AG08395 (cell line): Measurements from ENCODE around the gene CEP55.

Source experiments
- DNase-seq: peaks from one replicate; pipeline ENCODE4 v3.0.0; 2012; ENCODE audit warnings: mixed read lengths, low spot score

Gene CEP55

DNA sequence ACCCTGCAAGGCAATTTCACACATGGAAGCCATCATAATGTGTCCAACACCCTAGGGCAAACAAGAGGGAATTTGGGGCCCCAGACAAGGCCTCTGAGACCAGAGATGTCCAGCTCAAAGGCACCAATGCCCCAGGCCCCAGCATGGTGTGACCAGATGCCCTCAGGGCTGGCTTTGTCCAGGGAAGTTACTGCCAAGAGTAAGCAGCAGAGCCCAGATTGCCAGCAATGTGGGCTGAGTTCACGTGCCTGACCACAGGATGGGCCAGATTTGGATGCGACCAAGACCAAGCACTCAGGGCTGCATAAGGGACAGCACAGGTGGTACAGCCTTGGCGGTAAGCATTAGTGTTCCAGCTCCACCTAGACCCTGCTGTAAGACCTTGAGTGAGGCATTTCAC lies 27.0 kb upstream of the CEP55 start:
- no peak for DNase-seq

DNA sequence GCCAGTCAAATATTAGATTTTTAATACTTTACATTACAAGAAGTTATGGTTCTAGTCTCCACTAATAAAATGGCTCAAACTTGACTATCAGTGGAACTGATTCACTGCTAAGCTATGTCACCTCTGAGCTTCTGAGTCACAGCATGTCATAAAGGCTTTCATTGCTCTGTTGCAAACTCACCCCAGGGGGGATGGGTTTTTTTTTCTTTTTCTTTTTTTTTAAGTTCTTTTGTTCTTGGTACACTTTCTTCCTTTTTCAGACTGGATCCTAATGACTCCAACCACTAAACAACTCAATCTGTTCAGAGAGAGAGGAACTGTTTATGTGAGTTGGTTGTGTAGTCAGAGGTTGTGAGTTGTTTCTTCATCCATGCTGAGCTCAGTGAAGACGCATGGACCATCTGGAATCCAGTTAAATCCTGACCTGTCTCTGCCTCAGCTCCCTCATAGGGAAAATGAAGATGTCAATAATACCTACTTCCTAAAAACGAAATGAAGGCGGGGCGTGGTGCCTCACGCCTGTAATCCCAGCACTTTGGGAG lies 25.2 kb upstream of the CEP55 start:
- DNase-seq = peak; percentile 71

DNA sequence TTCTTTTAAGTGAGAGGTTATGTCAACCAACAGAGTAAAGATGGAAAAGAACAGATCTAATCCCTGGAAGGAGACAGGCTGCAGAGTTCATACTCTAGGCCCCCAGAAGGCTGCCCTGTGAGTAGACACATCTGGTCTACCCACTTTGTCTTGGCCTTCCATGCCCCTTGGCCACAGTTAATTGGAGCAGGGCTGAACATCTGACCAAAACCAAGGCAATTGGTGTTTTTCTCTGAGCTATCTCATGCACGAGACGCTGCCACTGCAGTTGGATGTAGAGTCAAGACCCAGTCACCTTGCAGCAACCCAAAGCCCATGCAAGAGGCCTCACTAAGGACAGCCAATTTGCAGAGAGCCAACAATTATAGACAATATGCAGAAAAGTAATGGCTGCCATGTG lies 23.3 kb upstream of the CEP55 start:
- no peak for DNase-seq

DNA sequence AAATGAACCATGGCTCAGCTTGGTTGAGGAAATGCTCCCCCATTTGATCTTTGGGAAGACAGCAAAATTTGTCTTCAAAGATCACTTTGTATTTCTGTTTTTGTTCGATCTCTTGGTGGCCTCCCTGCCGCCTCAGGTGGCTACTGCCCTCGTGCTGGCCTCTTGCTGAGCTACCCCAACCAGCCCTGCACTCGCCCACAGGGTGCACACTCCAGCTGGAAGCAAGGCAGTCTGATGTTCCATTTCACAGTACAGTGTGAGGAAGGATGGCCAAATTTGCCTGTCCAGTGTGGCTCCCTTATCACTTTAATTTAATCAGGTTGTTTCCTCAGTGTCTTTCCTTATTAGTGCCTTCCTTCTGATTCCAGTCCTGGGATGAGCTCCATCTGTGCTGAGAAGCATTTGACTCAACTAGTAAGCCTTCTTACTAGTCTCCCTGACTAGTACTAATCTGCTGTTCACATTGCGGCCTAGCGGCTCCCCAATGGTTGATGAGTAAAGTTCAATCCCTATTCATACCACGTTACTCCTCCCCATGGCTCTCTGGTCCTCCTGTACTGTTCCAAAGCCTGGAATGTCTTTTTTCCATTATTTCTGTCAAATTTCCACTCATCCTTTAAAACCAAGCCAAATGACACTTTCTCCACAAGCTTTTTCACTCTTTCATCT lies 22.5 kb upstream of the CEP55 start:
- DNase-seq = no peak

DNA sequence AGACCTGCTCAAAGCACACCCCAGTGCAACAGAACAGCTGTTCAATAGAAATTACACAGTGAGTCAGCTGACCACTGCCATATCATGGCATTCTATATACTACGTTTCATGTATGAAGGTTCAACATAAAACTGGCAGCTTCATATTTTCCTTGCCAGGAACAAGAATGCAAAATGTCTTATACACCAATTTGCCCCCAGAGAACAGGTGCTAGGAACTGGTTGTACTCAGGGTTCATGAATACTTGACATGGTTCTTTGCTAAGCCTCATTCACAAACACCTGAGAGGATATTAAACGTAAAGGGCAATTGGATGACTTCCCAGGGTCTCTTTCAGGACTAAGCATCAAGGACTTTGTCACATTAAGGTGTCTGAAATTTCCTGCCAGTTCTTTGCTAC lies 21.2 kb upstream of the CEP55 start:
- DNase-seq = no peak

DNA sequence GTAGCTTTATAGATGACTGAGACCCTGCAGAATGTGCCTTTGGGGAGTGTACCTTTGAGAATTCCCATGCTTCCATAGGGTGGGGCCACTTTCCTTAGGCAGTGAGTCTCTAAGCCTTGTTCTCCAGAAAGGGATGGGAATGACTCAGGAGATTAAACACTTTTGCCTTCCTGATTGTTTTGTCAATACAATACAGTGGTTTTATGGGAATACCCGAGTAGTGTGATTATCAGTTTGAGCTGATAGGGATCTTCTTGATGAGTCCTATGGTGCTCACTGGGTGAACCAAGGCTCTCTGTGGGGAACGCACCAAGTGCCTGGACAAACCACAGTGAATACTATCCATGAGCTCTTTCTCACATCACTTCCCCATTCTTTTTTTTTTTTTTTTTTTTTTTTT lies 20.5 kb upstream of the CEP55 start:
- peak; percentile 24 for DNase-seq

DNA sequence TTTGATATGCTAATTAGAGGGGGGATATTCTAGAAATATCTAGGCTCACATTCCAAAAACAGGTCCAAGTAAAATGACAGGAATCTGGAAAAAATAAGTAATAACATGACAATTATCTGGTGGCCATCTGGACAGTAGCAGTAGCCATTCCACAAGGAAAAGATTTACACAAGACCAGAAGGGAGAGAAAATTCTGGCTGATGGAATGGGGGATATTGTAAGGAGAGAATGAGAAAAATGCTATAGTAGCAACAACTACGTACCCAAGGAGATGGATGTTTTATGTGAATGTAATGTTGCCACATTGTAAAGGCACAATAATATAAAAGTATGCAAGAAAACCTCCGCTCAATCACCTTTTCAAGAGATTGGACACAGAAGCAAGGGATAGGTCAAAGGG lies 19.7 kb upstream of the CEP55 start:
- no peak for DNase-seq

DNA sequence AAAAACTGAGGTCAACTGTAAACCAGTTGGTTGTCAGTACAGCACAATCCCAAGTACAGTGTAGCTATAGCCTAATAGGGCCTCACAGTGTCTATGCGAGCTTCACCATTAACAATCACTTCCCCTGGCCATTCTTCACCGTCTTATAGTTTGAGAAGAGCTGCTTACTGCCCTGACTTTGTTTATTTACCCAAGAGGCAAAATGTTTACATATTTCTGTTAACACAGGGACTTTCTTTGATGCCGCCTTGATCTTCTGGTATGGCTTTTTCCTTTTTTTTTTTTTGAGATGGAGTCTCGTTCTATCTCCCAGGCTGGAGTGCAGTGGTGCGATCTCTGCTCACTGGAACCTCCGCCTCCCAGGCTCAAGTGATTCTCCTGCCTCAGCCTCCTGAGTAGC lies 17.5 kb upstream of the CEP55 start:
- no peak for DNase-seq

DNA sequence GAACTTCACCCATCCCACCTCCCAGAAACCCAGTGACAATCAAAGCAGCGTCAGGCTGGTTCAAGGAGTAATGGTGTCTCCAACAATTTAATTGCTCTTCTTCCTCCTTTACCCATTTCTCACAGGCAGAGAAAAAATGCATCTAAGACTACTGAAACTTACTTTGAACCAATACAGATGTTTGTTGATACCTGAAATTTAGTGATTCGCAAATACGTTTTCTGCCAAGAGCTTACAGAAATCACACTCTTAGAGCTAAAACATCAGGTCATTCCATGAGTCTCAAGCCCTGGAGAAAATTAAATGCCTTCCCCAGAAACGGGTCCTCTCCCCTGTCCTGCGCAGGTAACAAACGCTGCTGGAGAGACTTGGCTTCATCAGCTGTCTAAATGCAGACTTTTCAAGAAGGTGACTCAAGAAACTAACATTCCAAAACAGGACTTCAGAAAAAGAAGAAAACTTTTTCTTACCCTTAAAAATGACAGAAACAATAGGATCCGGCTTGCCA lies 14.7 kb upstream of the CEP55 start:
- no peak for DNase-seq

DNA sequence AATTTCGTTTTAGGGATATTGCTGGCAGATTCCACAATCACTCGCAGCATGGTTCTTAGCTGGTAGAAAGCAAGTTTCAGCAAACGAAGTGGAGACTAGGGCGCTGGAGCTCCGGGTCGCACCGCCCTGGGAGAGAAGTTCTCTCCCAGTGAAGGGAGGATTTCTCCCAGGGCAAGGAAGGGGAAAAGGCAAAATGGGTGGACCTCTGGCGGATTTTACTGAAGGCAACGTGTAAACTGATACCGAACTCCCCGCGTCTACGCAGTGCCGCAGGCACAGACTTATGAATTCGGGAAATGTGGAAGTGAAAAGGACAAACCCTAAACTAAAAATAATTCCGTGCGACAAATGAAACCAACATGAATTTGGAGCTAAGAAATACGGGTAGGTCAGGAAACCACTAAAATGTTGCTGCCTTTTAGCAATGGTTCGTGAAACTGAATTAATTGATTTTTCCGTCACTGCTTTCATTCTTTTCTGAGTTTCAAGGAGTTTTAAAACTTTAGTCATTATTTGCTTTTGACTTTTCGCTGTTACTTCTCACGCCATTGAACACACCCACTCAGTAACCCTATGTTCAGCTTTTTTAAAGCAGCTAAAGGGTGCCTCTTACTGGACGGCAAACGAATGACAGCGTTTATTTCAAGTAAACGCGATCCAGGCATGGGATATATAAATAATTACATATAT lies 14.1 kb upstream of the CEP55 start, which contains the start of gene MYOF:
TSS of gene MYOF (minus strand) at position 190 of the 690 bp plus-strand sequence. CDS start at position 50, 140 bp downstream.
- DNase-seq = peak; percentile 84

DNA sequence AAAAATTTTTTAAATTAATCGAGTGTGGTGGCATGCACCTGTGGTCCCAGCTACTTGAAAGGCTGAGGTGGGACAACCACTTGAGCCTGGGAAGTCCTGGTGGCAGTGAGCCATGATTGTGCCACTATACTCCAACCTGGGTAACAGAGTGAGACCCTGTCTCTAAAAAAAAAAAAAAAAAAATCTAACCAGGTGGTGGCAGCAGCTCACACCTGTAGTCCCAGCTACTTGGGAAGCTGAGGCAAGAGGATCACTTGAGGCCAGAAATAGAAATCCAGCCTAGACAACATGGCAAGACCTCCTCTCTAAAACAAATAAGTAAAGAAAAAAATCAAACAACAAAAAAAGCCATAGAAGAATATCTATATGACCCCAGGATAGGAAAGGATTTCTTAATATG lies 10.7 kb upstream of the CEP55 start:
- DNase-seq = no peak

DNA sequence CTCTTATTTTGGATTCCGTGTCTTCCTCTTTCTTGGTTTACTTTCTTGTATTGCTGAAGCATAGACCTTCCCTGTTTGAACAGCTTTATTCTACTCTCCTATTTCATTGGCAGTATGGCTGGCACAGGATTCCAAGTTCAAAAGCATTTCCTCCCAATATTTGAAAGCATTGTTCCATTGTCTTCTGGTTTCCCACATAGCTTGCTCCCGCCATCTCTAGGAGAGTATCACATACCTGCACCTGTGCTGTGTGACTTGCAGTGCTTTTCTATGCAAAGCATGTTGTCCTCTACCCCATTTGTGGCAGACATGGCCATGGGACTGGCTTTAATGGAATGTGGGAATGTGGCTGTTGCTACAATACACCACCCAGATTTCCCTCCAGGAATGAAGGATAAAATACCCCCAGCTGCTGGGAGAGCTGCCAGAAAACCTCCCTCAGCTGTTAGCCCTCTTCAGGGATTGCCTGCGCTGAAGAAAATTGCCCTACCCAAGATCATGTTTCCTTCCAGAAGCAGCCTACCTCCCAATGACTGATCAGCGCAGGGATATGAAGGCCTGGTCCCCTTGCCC lies 7.4 kb upstream of the CEP55 start:
- no peak for DNase-seq

DNA sequence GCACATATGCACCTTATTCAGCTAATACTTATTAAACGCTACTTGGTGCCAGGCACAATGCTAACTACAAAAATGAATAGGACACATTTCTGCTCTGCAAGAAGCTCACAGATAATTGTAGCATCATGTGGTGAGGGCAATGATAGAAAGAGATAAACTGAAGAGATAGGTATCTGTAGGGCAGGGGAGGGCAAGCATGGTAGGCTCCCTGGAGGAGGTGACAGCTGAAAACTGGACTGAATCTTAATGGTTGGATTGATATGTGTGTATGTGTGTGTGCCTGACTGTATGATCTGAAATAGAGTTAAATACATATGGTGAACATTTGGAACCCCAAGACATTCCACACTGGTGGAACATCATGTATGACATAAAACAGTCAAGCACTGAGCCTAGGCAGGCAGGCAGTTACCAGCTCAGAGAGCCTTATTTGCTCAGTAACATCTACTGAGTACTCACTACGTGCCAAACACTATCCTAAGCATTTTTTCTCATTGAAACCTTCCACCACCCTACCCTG lies 4.8 kb upstream of the CEP55 start:
- no peak for DNase-seq

DNA sequence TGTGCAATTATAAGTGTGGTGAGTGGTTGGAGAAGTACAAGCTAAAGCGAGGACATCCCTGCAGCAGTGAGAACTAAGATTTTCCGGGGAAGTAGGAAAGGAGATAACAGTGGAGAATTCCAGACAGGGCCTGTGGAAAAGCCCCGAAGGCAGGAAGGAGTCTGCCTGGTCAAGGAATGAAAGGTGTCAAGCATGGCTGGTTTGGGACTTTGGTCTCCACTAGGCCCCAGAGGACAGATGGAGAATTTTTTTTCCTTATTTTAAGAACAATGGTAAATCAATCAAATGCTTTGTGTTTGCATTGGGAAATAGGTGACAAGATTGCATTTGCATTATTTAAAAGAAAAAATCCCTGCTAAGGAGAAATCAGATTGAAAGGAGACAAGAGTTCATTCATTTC lies 3.2 kb upstream of the CEP55 start:
- DNase-seq = no peak

DNA sequence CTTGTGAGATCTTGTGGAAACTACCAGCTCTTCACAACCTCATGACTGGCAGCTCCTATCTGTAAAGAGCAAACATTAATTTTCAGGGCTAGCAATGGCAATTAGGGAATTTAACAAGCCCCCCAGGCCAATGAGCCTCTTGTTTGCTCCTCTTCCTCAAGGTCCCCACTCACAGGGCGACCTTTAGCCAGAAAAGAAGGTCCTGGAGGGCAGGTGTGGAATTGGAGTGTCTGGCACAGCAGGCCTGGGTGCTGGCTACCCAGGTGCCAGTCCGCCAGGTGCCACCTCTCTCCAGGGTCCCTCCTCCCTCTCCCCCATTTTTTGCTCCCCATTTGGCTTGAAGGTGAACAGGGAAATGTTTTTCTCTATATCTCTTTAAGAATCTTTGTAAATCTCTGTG lies 1.9 kb upstream of the CEP55 start:
- DNase-seq = no peak

DNA sequence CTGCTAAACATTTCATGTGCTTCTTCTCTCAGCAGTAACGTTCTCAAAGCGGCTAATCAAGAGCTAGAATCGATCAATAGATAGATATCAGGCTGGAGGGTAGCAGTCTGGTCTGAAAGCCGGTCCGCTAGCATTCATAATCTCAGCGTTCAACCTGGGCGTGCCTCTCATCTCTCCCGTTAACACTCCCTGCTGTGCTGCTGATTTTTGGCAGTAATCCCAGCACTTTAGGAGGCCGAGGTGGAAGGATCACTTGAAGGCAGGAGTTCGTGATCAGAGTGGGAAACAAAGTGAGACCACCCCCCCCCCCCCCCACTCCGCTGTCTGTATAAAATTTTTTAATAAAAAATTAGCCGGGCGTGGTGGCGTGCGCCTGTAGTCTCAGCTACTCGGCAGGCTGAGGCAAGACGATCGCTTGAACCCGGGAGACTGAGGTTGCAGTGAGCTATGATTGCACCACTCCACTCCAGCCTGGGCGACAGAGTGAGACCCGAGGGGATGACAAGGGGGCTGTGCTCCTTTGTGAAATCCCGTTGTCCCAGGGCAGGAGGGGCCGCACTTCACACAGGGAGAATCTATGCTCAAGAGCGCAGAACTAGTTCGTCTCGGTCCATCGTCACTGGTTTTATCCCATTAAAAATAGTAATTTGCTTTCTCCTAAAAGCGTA lies 624 bp upstream of the CEP55 start:
- DNase-seq = peak; percentile 38

DNA sequence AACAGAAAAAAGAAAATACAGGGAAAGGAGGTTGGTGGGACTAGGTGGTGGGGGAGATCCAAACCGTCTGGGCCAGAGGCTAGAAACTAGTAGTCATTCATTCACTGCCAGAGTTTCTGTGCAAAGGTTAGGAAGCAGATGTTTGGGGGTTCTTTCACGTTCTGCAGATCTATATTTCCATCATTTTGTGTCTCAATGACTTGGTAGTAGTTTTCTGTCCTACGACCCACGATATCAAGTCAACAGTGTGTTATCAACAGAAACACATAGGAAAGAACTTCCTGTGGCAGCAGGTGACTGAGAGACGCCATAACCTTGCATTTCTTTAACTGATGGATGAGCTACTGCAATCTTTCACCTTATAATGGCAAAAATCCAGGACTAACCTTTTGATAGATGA lies 1.8 kb downstream of the CEP55 start:
- no peak for DNase-seq

DNA sequence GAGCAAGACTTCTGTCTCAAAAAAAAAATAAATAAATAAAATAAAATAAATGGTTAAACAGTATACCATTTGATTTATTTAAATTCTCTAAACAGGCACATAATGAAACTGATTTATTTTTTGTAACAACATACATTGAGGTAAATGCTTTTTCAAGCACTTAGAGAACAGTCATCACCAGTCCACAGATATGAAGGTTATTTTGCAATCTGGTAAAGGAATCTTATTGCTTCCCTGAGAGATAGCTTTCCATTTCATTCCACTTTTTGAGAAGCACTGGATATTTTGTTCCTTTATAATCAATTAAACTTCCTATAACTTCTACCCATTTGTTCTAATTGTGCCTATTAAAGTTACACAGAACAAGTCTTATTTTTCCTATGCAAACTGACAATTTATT lies 5.2 kb downstream of the CEP55 start:
- no peak for DNase-seq

DNA sequence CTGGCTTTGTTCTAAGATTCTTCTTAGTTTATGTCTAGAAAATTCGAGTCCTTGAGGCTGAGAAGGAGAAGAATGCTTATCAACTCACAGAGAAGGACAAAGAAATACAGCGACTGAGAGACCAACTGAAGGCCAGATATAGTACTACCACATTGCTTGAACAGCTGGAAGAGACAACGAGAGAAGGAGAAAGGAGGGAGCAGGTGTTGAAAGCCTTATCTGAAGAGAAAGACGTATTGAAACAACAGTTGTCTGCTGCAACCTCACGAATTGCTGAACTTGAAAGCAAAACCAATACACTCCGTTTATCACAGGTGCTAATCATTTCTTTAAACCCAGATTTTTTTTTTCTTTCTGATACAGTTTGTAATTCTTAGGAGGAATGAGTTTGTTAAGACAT lies 6.7 kb downstream of the CEP55 start:
- DNase-seq = no peak

DNA sequence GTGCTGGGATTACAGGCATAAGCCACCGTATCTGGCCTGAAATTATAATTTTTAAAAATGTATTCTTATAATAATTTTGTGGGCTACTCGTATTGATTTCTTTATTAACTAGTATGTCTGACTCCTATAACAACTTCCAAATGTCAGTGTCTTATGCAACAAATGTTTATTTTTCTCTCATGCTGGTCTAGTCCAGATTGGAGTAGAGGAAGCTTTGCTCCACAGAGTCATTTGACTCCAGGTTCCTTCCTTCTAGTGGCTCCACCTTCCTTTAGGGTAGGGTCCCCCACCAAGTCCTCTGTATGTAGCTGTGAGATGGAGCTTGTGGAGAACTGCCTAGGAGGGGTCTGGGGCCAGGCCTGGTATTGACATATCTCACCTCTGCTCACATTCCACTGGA lies 8.7 kb downstream of the CEP55 start:
- no peak for DNase-seq

DNA sequence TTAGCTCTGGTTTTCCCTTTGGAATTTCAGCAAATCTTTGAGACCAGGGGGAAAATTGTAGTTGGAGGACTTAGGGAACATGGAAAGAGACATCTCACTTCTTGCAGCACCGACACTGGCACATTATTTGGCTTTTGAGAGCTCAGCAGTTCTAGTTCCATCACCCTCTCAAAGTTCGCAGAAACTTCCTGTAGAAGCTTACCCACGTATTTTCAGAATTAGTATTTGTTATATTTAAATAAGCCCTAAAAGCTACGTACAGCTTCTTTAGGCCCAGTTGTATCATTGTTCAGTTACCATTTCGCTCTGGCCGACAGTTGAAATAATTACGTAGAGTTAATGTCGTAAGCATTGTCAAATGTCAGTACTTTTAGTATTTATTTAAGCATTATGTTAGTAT lies 13.4 kb downstream of the CEP55 start:
- no peak for DNase-seq

DNA sequence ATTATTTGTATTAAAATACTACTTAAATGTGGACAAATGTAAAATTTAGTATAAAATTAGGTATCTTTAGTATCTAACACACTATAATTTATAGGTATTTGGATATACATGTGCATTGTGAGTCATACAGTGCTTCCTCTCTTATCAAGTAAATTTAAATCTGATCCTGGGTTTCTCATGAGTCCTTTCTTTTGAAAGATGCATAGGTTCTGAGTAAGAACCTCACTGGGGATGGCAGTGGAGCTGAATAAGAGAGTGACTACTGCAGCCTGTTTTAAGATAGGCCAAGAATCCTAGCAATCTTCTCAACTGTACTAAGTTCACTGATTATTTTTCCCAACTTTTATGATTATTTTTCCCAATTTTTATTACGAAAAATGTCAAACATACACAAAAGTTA lies 16.2 kb downstream of the CEP55 start:
- DNase-seq = peak; percentile 18
